Adrenal gland (tissue), 12 donors: Measurements from ENCODE around the gene KCNMB2. TPM values are rescaled to one million over a fixed set of nuclear protein-coding genes. Genes with fewer than 3 reads are reported as not detected.

Experiments
- DNase-seq, 7 donors: peaks; one replicate each; pipeline ENCODE4 v3.0.0-alpha.2; 2019 to 2020
- H3K27ac ChIP-seq, 5 donors: fragments of 200-600 bp; sonication (generic) in 4 of 5; 1 replicate in 3 of 5; 2 replicates in 2 of 5; pipeline versions ENCODE4 v1.5.1 to v1.8.0; 2016 to 2020; ENCODE audit warnings: mild to moderate bottlenecking in 1 of 5
- H3K27me3 ChIP-seq: fragments of 200-600 bp; 2 replicates; pipeline ENCODE4 v1.8.0; 2021
- H3K36me3 ChIP-seq, 2 donors: fragments of 200-600 bp; replicated peaks in 1 of 2; 1 replicate in 1 of 2; 2 replicates in 1 of 2; pipeline versions ENCODE4 v1.5.1 to v1.8.0; 2018 to 2022
- H3K4me1 ChIP-seq, 2 donors: fragments of 200-600 bp; replicated peaks in 1 of 2; 1 replicate in 1 of 2; 2 replicates in 1 of 2; pipeline versions ENCODE4 v1.5.1 to v1.8.0; 2018 to 2021
- H3K4me3 ChIP-seq, 4 donors: fragments of 200-600 bp; sonication (generic) in 3 of 4; one replicate each; pipeline ENCODE4 v1.5.1; 2016 to 2018
- H3K9me3 ChIP-seq, 3 donors: fragments of 200-600 bp; sonication (generic) in 1 of 3; replicated peaks in 1 of 3; 1 replicate in 2 of 3; 2 replicates in 1 of 3; pipeline versions ENCODE4 v1.5.1 to v1.8.0; 2016 to 2021
- POLR2A ChIP-seq, 2 donors: fragments of 450-650 bp; IDR thresholded peaks; one replicate each; pipeline ENCODE4 v1.6.1; 2017; ENCODE audit warnings: antibody characterized with exemption in 2 of 2, mild to moderate bottlenecking in 2 of 2, moderate library complexity in 1 of 2
- WGBS, 4 donors: extraction: QIAGEN DNeasy Blood & Tissue Kit in 2 of 4; methylation state at CpG; one replicate each; pipeline versions ENCODE4 v1.1.5 to v1.1.7; 2013 to 2017; 5-methylcytosine and 5-hydroxymethylcytosine counted together
- intact Hi-C, 2 donors: fragments of 100-400 bp; cut with DNase I; formaldehyde crosslinking; loops; one replicate each; pipeline versions ENCODE4 v1.14.1 to v1.15.0; 2022 to 2023
- polyA plus RNA-seq, 3 donors: library from polyadenylated mRNA; stranded (reverse); fragments of 200-250 nt in 2 of 3; fragments of 350-450 nt in 1 of 3; fragmentation: Illumina TruSeq in 1 of 3; extraction: RNeasy Lipid Tissue Mini Kit (QIAGEN cat#74804) in 1 of 3; gene quantifications; one replicate each; pipeline ENCODE4 v1.2.3, GENCODE V29; 2013 to 2014
- total RNA-seq, 9 donors: library from RNA; depleted of rRNA in 4 of 9; stranded (reverse); fragments of >200 nt in 4 of 9; fragments of 120-200 nt in 1 of 9; fragmentation: NEBNext Ultra II Directional in 1 of 9; extraction: Animal tissue kit (Norgen Biotek cat#: 25700) in 1 of 9; gene quantifications; one replicate each; pipeline versions ENCODE4 v1.1.0 to v1.2.4, GENCODE V29; 2013 to 2023
- TF ChIP-seq, protein P1 (sequence below), 6 experiments: fragments of 450-650 bp in 4 of 6; fragments of 200-600 bp in 2 of 6; sonication (generic) in 1 of 6; IDR thresholded peaks; 1 replicate in 5 of 6; 2 replicates in 1 of 6; pipeline versions ENCODE4 v1.5.1 to v1.8.0; 2016 to 2021; ENCODE audit warnings: antibody characterized with exemption in 6 of 6, mild to moderate bottlenecking in 2 of 6, moderate library complexity in 1 of 6
- donor health status: healthy with polysubstance abuse.
- donor health status: Bipolar disorder and iron deficiency.
- donor health status: DM: yes; HTN: yes; CAD: no.
- donor health status: DM: no; HTN: no; CAD: no.
- donor health status: DM: no; HTN: no; CAD: no.
- donor health status: DM: yes; HTN: yes; CAD: no.

The KCNMB2 gene
- total and polyA plus RNA-seq, 12 donors: 0.58 to 8.6 (median 2.9) TPM; not detected in 3

DNA sequence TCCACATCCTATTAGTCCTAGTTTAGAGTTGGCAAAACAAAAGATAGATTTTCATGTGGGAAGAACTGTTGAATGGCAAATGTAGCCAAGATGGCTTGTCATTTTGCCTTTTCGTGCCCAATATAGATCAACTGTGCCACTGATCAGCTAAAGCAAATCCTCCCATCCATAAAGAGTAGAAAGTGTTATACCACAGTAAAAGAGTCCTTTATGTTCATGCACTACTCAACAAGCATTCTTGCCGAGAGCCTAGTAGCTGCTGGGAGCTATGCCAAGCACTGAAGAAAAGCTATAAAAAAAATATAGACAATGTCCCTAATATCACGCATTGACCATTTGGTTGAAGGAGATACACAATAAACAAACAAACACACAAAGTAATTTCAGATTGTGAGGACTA, 225.2 kb downstream of the KCNMB2 start:
- Histone ChIP-seq H3K4me1 (no peaks in the 10 kb centered on the region), H3K36me3 (no peaks in the 10 kb centered on the region), H3K4me3 (no peak overlapping the region), H3K9me3 (no peaks in the 10 kb centered on the region), H3K27ac (no peak overlapping the region), H3K27me3 (no peaks in the 10 kb centered on the region)
- no peak for TF ChIP-seq POLR2A (IDR thresholded peaks at IDR 0.05)
- TF ChIP-seq, protein P1, sequence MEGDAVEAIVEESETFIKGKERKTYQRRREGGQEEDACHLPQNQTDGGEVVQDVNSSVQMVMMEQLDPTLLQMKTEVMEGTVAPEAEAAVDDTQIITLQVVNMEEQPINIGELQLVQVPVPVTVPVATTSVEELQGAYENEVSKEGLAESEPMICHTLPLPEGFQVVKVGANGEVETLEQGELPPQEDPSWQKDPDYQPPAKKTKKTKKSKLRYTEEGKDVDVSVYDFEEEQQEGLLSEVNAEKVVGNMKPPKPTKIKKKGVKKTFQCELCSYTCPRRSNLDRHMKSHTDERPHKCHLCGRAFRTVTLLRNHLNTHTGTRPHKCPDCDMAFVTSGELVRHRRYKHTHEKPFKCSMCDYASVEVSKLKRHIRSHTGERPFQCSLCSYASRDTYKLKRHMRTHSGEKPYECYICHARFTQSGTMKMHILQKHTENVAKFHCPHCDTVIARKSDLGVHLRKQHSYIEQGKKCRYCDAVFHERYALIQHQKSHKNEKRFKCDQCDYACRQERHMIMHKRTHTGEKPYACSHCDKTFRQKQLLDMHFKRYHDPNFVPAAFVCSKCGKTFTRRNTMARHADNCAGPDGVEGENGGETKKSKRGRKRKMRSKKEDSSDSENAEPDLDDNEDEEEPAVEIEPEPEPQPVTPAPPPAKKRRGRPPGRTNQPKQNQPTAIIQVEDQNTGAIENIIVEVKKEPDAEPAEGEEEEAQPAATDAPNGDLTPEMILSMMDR (IDR thresholded peaks at IDR 0.05): no peak
- no peak for DNase-seq
- 85 to 92% (median 90%) methylated on average over 3 of the region's 3 CpGs for WGBS, 4 donors
- intact Hi-C loops: no loop called here

DNA sequence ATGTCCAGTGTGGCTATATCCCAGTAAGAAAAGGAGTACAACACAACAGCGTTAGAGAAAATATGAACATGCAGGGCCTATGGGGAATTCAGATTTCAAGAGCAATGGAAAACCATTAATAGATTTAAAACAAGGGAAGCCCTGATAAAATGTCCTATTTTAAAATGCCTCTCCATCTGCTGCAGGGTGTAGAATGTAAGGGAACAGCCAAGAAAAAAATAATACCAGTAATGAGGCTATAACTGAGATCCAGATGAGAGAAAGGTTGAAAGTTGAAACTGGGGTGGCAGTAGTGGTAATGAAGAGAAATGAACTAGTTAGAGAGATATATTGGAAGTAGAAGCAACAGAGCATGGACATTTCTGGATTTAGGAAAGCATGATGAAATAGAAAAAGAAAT, 226.1 kb downstream of the KCNMB2 start:
- no peak for DNase-seq
- 91 to 95% (median 92%) methylated on average over 1 of the region's 1 CpG for WGBS, 4 donors

DNA sequence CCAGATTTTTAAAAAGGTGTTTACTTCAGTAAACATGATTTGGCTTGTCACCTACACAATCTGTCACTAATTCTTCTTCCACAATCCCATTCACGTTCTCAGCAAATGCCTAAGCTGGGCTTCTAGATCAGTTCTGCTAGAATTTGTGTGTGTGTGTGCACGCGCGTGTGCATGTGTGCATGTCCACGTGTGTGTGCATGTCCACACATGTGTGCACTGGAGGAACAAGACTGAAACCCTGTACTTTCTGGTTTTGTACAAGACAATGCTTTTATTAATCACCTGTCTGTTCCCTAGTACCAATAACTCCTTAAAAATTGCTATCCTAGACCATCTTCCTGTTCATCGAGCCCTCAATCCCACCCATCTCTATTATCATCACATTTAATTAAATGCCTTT, 229.2 kb downstream of the KCNMB2 start:
- intact Hi-C loops: no loop called here
- Histone ChIP-seq H3K27me3 (no peaks in the 10 kb centered on the region), H3K36me3 (no peaks in the 10 kb centered on the region), H3K4me1 (no peaks in the 10 kb centered on the region), H3K9me3 (no peaks in the 10 kb centered on the region), H3K27ac (no peak overlapping the region), H3K4me3 (no peak overlapping the region)
- no peak for TF ChIP-seq POLR2A (IDR thresholded peaks at IDR 0.05)
- TF ChIP-seq, protein P1 (IDR thresholded peaks at IDR 0.05): no peak
- DNase-seq: no peak
- WGBS, 4 donors: 70 to 80% (median 77%) methylated on average over 6 of the region's 6 CpGs

More for the DNA sequence above, 226.1 kb downstream of the KCNMB2 start:
- Histone ChIP-seq H3K27ac (no peak overlapping the region), H3K36me3 (no peaks in the 10 kb centered on the region), H3K27me3 (no peaks in the 10 kb centered on the region), H3K4me1 (no peaks in the 10 kb centered on the region), H3K9me3 (no peaks in the 10 kb centered on the region), H3K4me3 (no peak overlapping the region)
- TF ChIP-seq, protein P1 (IDR thresholded peaks at IDR 0.05): no peak
- no peak for TF ChIP-seq POLR2A (IDR thresholded peaks at IDR 0.05)
- intact Hi-C loops: no loop called here

DNA sequence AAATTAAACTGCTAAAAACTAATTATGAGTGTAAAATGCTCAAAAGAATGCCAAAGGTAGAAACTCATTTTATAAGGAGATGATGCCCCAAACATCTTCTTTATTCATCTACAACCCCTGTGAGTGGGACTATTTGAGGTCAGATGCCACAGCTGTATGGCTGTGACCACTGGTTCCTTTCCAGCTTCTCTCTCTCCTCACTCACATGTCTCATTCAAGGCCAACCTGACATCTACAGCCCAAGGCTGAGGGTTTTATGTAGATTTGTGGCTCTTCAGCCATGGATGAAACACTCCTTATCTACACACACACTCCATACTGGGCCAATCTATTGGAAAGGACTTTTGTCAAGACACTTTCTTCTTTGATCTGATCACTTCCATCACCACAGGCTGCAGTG, 231.3 kb downstream of the KCNMB2 start:
- Histone ChIP-seq H3K27me3 (no peaks in the 10 kb centered on the region), H3K36me3 (no peaks in the 10 kb centered on the region), H3K27ac (no peak overlapping the region), H3K4me3 (no peak overlapping the region), H3K9me3 (no peaks in the 10 kb centered on the region), H3K4me1 (no peaks in the 10 kb centered on the region)
- DNase-seq: no peak
- TF ChIP-seq POLR2A (IDR thresholded peaks at IDR 0.05): no peak
- TF ChIP-seq, protein P1 (IDR thresholded peaks at IDR 0.05): no peak
- intact Hi-C loops: no loop called here
